ENCODE data around the gene SLC13A2.
"Not testable (repeated sequence)": the region's sequence is repeated elsewhere in the genome, so short reads cannot be mapped to it uniquely, and the experiment has no call there.

Gene SLC13A2

GRCh38 chr17:28473542-28473941 lies at the start of gene SLC13A2:
Gene SLC13A2 (plus strand): TSS chr17:28473644. CDS start chr17:28473713, 69 bp downstream.
- DNase-seq (ENCODE audit: low spot score): no peak

- DNase-seq (ENCODE audit: low spot score): no peak
Measured at GRCh38 chr17:28425206-28425605, 48.2 kb upstream of the SLC13A2 start.

- no peak for DNase-seq (ENCODE audit: low spot score)
Measured at GRCh38 chr17:28426081-28426519, 47.3 kb upstream of the SLC13A2 start.

- no peak for DNase-seq (ENCODE audit: low spot score)
Measured at GRCh38 chr17:28427371-28427770, 46.1 kb upstream of the SLC13A2 start.

- DNase-seq (ENCODE audit: low spot score): not testable (repeated sequence)
Measured at GRCh38 chr17:28427982-28428381, 45.5 kb upstream of the SLC13A2 start.

- no peak for DNase-seq (ENCODE audit: low spot score)
Measured at GRCh38 chr17:28433721-28434120, 39.7 kb upstream of the SLC13A2 start.

- DNase-seq (ENCODE audit: low spot score): not testable (repeated sequence)
Measured at GRCh38 chr17:28434326-28434725, 39.1 kb upstream of the SLC13A2 start.

- no peak for DNase-seq (ENCODE audit: low spot score)
Measured at GRCh38 chr17:28443901-28444638, 29.4 kb upstream of the SLC13A2 start.

- DNase-seq (ENCODE audit: low spot score): no peak
Measured at GRCh38 chr17:28446716-28447395, 26.6 kb upstream of the SLC13A2 start.

GRCh38 chr17:28447396-28447760 lies 26.1 kb upstream of the SLC13A2 start:
- DNase-seq (ENCODE audit: low spot score): no peak

GRCh38 chr17:28449859-28450258 lies 23.6 kb upstream of the SLC13A2 start:
- no peak for DNase-seq (ENCODE audit: low spot score)

- DNase-seq (ENCODE audit: low spot score): no peak
Measured at GRCh38 chr17:28457890-28458289, 15.6 kb upstream of the SLC13A2 start.

GRCh38 chr17:28458881-28459280 lies 14.6 kb upstream of the SLC13A2 start:
- not testable (repeated sequence) for DNase-seq (ENCODE audit: low spot score)

- no peak for DNase-seq (ENCODE audit: low spot score)
Measured at GRCh38 chr17:28460901-28461300, 12.5 kb upstream of the SLC13A2 start.

- no peak for DNase-seq (ENCODE audit: low spot score)
Measured at GRCh38 chr17:28466001-28466400, 7.4 kb upstream of the SLC13A2 start.

- DNase-seq (ENCODE audit: low spot score): no peak
Measured at GRCh38 chr17:28466521-28467048, 6.9 kb upstream of the SLC13A2 start.

GRCh38 chr17:28467456-28468025 lies 5.9 kb upstream of the SLC13A2 start:
- no peak for DNase-seq (ENCODE audit: low spot score)

GRCh38 chr17:28468033-28468735 lies 5.3 kb upstream of the SLC13A2 start:
- not testable (repeated sequence) for DNase-seq (ENCODE audit: low spot score)

- no peak for DNase-seq (ENCODE audit: low spot score)
Measured at GRCh38 chr17:28468781-28469180, 4.7 kb upstream of the SLC13A2 start.

- DNase-seq (ENCODE audit: low spot score): no peak
Measured at GRCh38 chr17:28469376-28469775, 4.1 kb upstream of the SLC13A2 start.

- DNase-seq (ENCODE audit: low spot score): no peak
Measured at GRCh38 chr17:28470266-28470913, 3.1 kb upstream of the SLC13A2 start.

GRCh38 chr17:28470914-28471366 lies 2.5 kb upstream of the SLC13A2 start:
- DNase-seq (ENCODE audit: low spot score): no peak
